ENCODE results near the gene GNB1L. TPM values are rescaled to one million over a fixed set of nuclear protein-coding genes. Genes with fewer than 3 reads are reported as not detected.
A peak's percentile ranks its signal among the peaks of the same experiment; 100 is the strongest.

GNB1L gene
- total RNA-seq, 1 donor from 2014 or later = 3.0 TPM

DNA sequence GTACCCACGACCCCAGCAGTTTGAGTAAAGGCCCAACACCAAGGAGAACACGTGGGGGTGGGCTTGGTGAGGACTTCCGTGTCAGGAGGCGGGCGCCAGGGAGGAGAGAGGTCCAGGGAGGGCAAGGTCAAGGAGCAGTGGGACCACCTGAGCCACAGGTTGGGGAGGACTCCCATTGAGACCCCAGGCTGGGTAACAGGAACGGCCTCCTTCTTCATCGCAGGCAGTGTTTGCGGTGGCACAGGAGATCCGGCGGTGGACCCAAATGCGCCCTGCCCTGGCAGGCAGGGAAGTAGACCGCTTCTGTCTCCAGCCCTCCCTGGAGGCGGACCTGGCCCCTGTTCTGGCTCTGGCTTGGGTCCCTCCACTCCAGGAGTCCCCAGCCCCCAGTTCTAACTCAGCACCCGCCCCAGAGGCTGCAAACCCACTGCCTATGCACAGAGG is 100.0 kb downstream of the GNB1L start:
- Mint-ChIP-seq H3K27me3 (ENCODE audit: insufficient read depth, low read depth) (peaks cover 59% of the 10 kb centered on the region), H3K4me3 (peak overlapping the region; percentile 18), H3K36me3 (no peaks in the 10 kb centered on the region), H3K9me3 (no peaks in the 10 kb centered on the region), H3K27ac (no peak overlapping the region), H3K4me1 (peaks cover 15% of the 10 kb centered on the region)
- Histone ChIP-seq H3K4me3 (peak overlapping the region; percentile 38), H3K9me3 (ENCODE audit: low read depth) (no peaks in the 10 kb centered on the region), H3K27ac (no peak overlapping the region), H2AFZ (replicated peaks) (no peak overlapping the region), H3K27me3 (peaks cover 88% of the 10 kb centered on the region), H4K20me1 (ENCODE audit: low read depth) (peaks cover 55% of the 10 kb centered on the region), H3F3A (ENCODE audit: low read depth) (peaks cover 21% of the 10 kb centered on the region), H3K4me1 (peaks cover 41% of the 10 kb centered on the region), H3K9ac (no peak overlapping the region), H3K4me2 (peak overlapping the region; percentile 76), H3K79me2 (ENCODE audit: low read depth) (no peaks in the 10 kb centered on the region), H3K36me3 (no peaks in the 10 kb centered on the region)
- DNase-seq (ENCODE audit: low spot score) = no peak
- TF ChIP-seq, protein P1, sequence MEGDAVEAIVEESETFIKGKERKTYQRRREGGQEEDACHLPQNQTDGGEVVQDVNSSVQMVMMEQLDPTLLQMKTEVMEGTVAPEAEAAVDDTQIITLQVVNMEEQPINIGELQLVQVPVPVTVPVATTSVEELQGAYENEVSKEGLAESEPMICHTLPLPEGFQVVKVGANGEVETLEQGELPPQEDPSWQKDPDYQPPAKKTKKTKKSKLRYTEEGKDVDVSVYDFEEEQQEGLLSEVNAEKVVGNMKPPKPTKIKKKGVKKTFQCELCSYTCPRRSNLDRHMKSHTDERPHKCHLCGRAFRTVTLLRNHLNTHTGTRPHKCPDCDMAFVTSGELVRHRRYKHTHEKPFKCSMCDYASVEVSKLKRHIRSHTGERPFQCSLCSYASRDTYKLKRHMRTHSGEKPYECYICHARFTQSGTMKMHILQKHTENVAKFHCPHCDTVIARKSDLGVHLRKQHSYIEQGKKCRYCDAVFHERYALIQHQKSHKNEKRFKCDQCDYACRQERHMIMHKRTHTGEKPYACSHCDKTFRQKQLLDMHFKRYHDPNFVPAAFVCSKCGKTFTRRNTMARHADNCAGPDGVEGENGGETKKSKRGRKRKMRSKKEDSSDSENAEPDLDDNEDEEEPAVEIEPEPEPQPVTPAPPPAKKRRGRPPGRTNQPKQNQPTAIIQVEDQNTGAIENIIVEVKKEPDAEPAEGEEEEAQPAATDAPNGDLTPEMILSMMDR (IDR thresholded peaks at IDR 0.05) = no peak
- no peak for TF ChIP-seq EZH2phosphoT487 (IDR thresholded peaks at IDR 0.05)

DNA sequence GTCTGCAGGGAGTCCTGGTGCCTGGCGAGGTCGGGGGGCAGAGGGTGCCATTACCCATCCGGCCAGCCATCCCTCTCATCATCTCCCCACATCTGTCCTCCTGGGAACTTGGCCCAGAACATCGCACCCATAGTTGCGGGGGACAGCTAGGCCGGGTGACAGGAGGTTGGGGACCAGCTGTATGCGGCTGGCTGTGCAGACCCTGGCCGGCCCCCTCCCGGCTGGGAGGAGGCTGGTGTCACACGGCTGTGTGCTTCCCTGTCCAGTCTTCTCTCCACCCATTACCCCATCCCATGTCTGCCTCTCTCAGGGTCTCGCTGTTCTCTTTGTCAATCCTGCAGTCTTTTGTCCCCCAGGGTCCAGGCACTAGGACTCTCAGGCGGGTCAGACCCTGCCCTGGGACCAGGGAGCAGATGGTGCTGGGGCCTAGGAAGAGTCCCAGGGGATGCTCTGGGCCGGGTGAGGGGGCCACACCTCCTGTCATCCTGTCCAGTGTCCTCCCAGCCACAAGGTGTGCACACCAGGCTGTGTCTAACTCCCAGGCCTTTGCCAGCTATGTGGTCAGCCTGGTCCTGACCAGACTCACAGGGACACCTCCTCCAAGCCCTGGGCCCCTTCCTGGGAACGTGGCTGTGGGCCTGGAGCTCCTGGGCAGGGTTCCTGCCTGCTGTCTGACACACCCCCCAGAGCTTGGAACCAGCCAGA is 100.5 kb downstream of the GNB1L start:
- Histone ChIP-seq H3K4me1 (peaks cover 35% of the 10 kb centered on the region), H3K9me3 (ENCODE audit: low read depth) (no peaks in the 10 kb centered on the region), H3K4me2 (no peak overlapping the region), H4K20me1 (ENCODE audit: low read depth) (peaks cover 49% of the 10 kb centered on the region), H3K27ac (no peak overlapping the region), H2AFZ (replicated peaks) (no peak overlapping the region), H3K27me3 (peaks cover 83% of the 10 kb centered on the region), H3K4me3 (no peak overlapping the region), H3F3A (ENCODE audit: low read depth) (peaks cover 15% of the 10 kb centered on the region), H3K36me3 (no peaks in the 10 kb centered on the region), H3K79me2 (ENCODE audit: low read depth) (no peaks in the 10 kb centered on the region), H3K9ac (no peak overlapping the region)
- no peaks in the 10 kb centered on the region for H3K36me3 Mint-ChIP-seq
- H3K27me3 Mint-ChIP-seq (ENCODE audit: insufficient read depth, low read depth) = peaks cover 55% of the 10 kb centered on the region
- no peak overlapping the region for H3K27ac Mint-ChIP-seq
- H3K4me1 Mint-ChIP-seq = peaks cover 12% of the 10 kb centered on the region
- TF ChIP-seq EZH2phosphoT487 (IDR thresholded peaks at IDR 0.05) (no peak), EZH2 (IDR thresholded peaks at IDR 0.05) (no peak)
- TF ChIP-seq, protein P1 (IDR thresholded peaks at IDR 0.05) = no peak
- H3K9me3 Mint-ChIP-seq = no peaks in the 10 kb centered on the region
- no peak for DNase-seq (ENCODE audit: low spot score)
- no peak overlapping the region for H3K4me3 Mint-ChIP-seq

DNA sequence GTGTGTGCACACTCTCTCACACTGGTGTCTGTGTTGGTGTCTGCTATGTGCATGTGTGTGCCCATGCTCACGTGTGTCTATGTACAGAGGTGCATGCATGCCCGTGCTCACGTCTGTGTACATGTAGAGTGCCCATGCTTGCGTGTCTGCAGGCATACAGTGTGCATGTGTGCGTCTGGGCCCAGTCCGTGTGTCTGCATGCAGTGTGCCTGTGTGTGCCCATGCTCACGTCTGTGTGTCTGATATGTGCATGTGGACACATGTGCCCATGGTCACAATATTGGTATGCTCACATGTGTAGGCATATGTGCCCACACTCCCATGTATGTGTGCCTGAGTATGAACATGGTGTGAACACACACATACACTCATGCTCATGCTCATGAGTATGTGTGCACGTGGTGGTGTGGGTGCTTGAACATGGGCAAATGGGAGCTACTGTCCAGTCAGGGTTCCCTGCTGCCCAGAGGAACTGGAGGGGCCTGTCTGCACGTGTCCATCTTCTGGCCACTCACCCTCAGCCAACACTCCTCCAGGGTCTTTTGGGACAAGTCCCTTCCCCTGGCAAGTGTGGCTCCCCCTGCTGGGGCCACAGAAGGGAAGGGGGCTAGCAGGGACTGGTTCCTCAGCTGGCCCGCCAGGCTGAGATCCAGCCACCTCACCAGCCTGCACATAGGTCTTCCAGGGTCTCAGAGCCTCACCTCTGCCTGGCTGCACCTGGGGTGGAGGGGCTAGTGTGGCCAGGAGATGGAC is 101.4 kb downstream of the GNB1L start:
- H3K9me3 ChIP-seq (ENCODE audit: low read depth) = no peaks in the 10 kb centered on the region
- TF ChIP-seq, protein P1 (IDR thresholded peaks at IDR 0.05) = peak; percentile 46
- TF ChIP-seq EZH2phosphoT487 (IDR thresholded peaks at IDR 0.05) = no peak
- H3K79me2 ChIP-seq (ENCODE audit: low read depth) = no peaks in the 10 kb centered on the region
- Mint-ChIP-seq H3K27me3 (ENCODE audit: insufficient read depth, low read depth) (peaks cover 57% of the 10 kb centered on the region), H3K36me3 (no peaks in the 10 kb centered on the region), H3K9me3 (no peaks in the 10 kb centered on the region), H3K4me1 (peaks cover 16% of the 10 kb centered on the region), H3K4me3 (no peak overlapping the region), H3K27ac (no peak overlapping the region)
- H2AFZ ChIP-seq (replicated peaks) = no peak overlapping the region
- DNase-seq (ENCODE audit: low spot score) = no peak
- peaks cover 40% of the 10 kb centered on the region for H4K20me1 ChIP-seq (ENCODE audit: low read depth)
- no peak overlapping the region for H3K4me2 ChIP-seq
- no peak overlapping the region for H3K9ac ChIP-seq
- H3K27me3 ChIP-seq = peaks cover 77% of the 10 kb centered on the region
- no peak overlapping the region for H3K4me3 ChIP-seq
- peaks cover 30% of the 10 kb centered on the region for H3K4me1 ChIP-seq
- peaks cover 7% of the 10 kb centered on the region for H3F3A ChIP-seq (ENCODE audit: low read depth)
- H3K27ac ChIP-seq = no peak overlapping the region
- H3K36me3 ChIP-seq = no peaks in the 10 kb centered on the region

Data from neural progenitor cell (in vitro differentiated cells).